ENCODE data around the gene TAS1R1.
A peak's percentile ranks its signal among the peaks of the same experiment; 100 is the strongest.

TAS1R1 gene

GRCh38 chr1:6572653-6573383 is 17.7 kb downstream of the TAS1R1 start:
- no peak for DNase-seq (ENCODE audit: low spot score)

GRCh38 chr1:6574025-6574620 is 19.0 kb downstream of the TAS1R1 start:
- DNase-seq (ENCODE audit: low spot score): no peak

GRCh38 chr1:6574818-6575217 is 19.7 kb downstream of the TAS1R1 start:
- DNase-seq (ENCODE audit: low spot score): no peak

- no peak for DNase-seq (ENCODE audit: low spot score)
Observed at GRCh38 chr1:6577831-6578525, 22.9 kb downstream of the TAS1R1 start.

DNA sequence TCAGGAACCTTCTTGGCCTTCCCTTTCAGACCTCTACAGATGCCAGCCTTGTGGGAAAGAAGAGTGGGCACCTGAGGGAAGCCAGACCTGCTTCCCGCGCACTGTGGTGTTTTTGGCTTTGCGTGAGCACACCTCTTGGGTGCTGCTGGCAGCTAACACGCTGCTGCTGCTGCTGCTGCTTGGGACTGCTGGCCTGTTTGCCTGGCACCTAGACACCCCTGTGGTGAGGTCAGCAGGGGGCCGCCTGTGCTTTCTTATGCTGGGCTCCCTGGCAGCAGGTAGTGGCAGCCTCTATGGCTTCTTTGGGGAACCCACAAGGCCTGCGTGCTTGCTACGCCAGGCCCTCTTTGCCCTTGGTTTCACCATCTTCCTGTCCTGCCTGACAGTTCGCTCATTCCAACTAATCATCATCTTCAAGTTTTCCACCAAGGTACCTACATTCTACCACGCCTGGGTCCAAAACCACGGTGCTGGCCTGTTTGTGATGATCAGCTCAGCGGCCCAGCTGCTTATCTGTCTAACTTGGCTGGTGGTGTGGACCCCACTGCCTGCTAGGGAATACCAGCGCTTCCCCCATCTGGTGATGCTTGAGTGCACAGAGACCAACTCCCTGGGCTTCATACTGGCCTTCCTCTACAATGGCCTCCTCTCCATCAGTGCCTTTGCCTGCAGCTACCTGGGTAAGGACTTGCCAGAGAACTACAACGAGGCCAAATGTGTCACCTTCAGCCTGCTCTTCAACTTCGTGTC is 23.7 kb downstream of the TAS1R1 start:
- DNase-seq (ENCODE audit: low spot score): no peak

DNA sequence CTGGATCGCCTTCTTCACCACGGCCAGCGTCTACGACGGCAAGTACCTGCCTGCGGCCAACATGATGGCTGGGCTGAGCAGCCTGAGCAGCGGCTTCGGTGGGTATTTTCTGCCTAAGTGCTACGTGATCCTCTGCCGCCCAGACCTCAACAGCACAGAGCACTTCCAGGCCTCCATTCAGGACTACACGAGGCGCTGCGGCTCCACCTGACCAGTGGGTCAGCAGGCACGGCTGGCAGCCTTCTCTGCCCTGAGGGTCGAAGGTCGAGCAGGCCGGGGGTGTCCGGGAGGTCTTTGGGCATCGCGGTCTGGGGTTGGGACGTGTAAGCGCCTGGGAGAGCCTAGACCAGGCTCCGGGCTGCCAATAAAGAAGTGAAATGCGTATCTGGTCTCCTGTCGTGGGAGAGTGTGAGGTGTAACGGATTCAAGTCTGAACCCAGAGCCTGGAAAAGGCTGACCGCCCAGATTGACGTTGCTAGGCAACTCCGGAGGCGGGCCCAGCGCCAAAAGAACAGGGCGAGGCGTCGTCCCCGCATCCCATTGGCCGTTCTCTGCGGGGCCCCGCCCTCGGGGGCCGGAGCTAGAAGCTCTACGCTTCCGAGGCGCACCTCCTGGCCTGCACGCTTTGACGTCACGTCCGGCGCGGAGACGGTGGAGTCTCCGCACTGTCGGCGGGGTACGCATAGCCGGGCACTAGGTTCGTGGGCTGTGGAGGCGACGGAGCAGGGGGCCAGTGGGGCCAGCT is 24.4 kb downstream of the TAS1R1 start, which contains the start of gene ZBTB48:
Gene ZBTB48, plus strand, starts transcription at position 621 of the 745 bp plus-strand sequence. CDS start 616 bp downstream, outside the sequence.
- DNase-seq (ENCODE audit: low spot score): peak; percentile 97

GRCh38 chr1:6580119-6580592 is 25.0 kb downstream of the TAS1R1 start:
- DNase-seq (ENCODE audit: low spot score): no peak

DNA sequence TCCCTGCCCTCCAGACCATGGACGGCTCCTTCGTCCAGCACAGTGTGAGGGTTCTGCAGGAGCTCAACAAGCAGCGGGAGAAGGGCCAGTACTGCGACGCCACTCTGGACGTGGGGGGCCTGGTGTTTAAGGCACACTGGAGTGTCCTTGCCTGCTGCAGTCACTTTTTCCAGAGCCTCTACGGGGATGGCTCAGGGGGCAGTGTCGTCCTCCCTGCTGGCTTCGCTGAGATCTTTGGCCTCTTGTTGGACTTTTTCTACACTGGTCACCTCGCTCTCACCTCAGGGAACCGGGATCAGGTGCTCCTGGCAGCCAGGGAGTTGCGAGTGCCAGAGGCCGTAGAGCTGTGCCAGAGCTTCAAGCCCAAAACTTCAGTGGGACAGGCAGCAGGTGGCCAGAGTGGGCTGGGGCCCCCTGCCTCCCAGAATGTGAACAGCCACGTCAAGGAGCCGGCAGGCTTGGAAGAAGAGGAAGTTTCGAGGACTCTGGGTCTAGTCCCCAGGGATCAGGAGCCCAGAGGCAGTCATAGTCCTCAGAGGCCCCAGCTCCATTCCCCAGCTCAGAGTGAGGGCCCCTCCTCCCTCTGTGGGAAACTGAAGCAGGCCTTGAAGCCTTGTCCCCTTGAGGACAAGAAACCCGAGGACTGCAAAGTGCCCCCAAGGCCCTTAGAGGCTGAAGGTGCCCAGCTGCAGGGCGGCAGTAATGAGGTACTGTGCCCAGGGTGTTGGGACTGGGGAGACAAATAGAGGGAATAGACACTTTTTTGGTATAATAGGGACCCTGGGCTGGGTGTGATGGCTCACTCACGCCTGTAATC is 25.7 kb downstream of the TAS1R1 start:
- DNase-seq (ENCODE audit: low spot score): no peak

- no peak for DNase-seq (ENCODE audit: low spot score)
Observed at GRCh38 chr1:6581561-6582305, 26.6 kb downstream of the TAS1R1 start.

GRCh38 chr1:6582370-6582769 is 27.3 kb downstream of the TAS1R1 start:
- no peak for DNase-seq (ENCODE audit: low spot score)

GRCh38 chr1:6584126-6585080 is 29.3 kb downstream of the TAS1R1 start:
- no peak for DNase-seq (ENCODE audit: low spot score)

- no peak for DNase-seq (ENCODE audit: low spot score)
Observed at GRCh38 chr1:6585081-6585722, 30.1 kb downstream of the TAS1R1 start.

GRCh38 chr1:6585841-6586240 is 30.7 kb downstream of the TAS1R1 start:
- no peak for DNase-seq (ENCODE audit: low spot score)

DNA sequence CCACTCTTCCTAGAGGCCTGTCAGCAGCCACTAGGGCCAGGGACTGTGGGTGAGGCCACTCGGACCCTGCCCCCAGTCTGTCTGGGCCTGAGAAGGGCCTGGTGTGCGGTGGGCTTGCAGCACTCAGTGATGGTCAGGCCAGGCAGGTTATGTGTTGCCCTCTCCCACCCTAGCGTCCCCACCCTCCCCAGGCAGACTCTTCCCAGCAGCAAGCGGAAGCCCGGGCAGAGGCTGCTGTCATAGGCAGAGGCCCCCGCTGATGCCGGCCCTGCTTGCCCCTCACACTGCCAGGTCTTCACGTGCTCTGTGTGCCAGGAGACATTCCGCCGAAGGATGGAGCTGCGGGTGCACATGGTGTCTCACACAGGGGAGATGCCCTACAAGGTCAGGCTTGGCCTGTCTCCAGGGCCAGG is 31.3 kb downstream of the TAS1R1 start:
- DNase-seq (ENCODE audit: low spot score): no peak

- no peak for DNase-seq (ENCODE audit: low spot score)
Observed at GRCh38 chr1:6587261-6588005, 32.3 kb downstream of the TAS1R1 start.

- no peak for DNase-seq (ENCODE audit: low spot score)
Observed at GRCh38 chr1:6588128-6588892, 33.2 kb downstream of the TAS1R1 start.

Measured in CD4-positive, alpha-beta T cell treated with Interleukin-15 for 4 hours (primary cell).